Midbrain (tissue), 1 donor: Measurements from ENCODE around the gene OLR1.
"Not testable (repeated sequence)": the region's sequence is repeated elsewhere in the genome, so short reads cannot be mapped to it uniquely, and the experiment has no call there.

Source experiments
- DNase-seq: peaks from one replicate; lab custom pipeline; 2025; lab: John Stamatoyannopoulos, UW

Gene OLR1

GRCh38 chr12:10190558-10191388 is 18.8 kb upstream of the OLR1 start:
- peak; percentile 68 for DNase-seq

DNA sequence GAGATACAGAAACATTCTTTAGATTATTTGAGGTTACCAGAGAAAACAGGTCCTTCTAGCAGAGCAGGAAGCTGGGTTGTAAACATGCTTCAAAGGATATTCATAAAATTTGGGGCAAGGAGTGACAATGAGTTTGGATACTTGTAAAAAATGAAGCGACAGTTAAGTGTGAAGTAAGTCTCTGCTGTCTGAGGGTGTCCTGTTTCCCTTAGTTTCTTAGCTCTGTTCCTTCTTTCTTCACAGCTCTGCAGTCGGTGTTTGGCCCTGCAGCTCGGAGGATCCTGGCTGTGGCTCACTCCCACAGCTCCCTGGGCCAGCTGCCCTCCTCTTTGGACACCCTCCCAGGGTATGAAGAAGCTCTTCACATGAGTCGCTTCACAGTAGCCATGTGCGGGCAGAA is 17.7 kb upstream of the OLR1 start:
- DNase-seq, result no peak

GRCh38 chr12:10186958-10187357 is 15.0 kb upstream of the OLR1 start:
- not testable (repeated sequence) for DNase-seq

DNA sequence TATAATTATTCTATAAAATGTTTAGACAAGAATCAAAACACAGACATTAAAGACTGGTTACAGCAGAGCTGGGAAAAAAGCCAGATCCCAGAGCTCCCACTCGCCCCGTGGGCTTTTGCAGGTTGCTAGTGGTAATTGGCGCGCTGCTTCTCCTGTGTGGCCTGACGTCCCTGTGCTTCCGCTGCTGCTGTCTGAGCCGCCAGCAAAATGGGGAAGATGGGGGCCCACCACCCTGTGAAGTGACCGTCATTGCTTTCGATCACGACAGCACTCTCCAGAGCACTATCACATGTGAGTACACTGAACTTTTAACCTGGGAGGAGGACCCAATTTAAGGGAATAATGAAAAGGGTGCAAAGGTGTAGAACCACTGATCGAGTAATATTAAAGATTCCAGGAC is 14.4 kb upstream of the OLR1 start:
- peak; percentile 43 for DNase-seq

DNA sequence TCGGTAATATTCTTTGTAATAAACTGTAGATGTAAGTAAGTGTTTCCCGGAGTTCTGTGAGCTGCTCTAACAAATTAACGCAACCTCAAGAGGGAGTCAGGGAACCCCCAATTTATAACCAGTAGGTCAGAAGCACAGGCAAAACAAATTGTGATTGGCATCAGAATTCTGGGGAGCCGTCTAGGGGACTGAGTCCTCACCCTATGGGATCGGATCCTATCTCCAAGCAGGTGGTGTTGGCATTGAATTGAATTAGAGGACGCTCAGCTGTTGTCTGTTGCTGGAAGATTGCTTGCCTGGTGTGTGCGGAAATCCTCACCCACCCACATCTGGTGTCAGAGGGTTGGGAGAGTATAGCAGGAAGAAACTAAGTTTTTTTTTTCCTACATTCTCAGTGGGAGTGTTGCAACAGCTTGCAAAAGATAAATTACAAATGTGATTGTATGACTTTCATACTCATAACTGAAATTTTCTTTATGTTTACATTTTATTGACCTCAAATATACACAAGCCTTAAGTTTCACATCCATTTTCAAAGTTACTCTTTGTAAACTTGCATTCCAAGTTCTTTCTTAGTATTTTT is 12.4 kb upstream of the OLR1 start:
- no peak for DNase-seq

DNA sequence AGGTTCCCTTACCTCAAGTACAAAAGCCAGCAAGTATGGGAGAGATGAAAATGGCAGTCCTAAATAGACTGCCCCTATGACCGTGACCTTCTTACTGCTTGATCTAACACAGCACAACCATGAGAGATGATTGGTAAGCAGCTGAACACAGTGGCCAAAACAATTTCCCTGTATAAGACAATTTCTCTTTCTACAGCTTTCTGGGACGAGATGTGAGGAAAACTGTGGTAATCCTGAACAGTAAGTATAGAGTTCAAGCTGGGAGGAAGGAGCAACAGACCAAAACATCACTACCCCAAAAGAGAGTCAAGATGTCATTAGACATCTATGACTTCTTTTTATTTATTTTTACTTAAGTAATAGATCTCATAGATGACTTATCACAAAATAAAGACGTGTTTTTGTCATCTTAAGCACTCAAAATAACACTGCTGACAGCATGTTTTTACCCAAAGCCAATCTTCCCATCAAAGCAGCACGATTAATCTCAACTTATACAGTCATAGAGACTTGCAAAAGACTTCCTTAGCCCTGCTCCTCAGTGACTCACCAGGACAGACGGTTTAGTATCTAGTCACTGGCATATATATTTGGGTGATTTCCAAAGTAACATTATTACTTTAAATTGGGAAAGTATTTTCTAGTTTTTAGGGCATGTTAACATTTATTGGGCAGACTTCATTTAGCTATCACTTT is 10.6 kb upstream of the OLR1 start:
- DNase-seq, result no peak

DNA sequence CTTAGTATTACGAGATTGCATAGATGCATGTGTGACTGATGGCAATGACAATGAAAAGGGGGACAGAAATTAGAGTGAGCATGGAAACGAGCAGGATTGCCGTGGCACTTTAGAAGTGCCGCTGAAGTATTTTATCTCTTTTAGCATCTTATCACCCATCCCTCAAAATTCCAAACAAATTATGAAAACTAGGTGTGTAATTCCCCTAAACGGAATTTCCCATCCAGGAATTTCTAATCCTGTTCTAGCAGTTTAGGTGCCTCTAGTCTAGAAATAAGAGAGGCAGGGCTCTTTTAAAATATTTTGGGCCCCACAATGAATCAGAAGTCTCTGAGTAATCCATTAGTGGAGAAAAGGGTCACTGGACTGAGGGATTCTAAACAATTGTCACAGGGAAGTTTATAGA is 7.8 kb upstream of the OLR1 start:
- DNase-seq, result no peak

- no peak for DNase-seq
Observed at GRCh38 chr12:10178821-10179220, 6.9 kb upstream of the OLR1 start, which contains the start of gene TMEM52B. TMEM52B (plus strand) TSS chr12:10179032; CDS start chr12:10179575, 543 bp downstream.

DNA sequence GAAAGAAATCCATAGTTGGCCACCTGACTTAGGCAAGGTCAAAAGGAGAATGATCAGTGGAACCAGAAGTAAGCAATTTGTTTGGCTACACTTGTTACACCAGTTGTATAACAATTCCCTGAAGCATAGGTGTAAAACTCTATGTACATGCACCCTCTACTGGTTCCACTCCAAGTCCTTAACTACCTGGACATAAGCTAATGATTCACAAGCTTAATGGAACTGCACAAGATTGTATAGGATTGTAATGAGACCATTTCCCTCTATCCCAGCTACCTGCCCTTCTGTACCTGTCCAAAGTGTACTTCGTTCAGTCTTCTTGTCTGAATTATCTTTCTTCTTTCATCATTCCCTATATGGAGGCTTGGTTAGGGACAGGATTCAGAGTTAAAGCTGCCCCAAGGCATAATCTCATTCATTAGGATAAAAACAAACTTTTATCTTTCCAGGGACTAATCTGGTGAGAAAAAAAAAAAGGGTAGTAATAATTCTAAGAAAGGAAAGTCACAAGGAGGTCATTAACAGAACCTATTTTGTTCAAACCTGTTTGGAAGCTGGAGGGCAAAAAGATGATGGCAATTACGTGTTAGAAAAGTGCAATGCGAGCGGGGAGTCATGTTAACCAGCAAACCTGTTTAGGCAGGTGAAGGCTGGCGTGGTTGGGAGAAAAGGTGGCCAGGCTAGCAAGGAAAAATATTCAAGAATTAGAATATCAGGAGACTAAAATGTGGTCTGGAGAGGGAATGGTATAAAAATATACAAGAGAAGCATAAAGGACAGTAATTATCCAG is 4.1 kb upstream of the OLR1 start:
- DNase-seq, result no peak

DNA sequence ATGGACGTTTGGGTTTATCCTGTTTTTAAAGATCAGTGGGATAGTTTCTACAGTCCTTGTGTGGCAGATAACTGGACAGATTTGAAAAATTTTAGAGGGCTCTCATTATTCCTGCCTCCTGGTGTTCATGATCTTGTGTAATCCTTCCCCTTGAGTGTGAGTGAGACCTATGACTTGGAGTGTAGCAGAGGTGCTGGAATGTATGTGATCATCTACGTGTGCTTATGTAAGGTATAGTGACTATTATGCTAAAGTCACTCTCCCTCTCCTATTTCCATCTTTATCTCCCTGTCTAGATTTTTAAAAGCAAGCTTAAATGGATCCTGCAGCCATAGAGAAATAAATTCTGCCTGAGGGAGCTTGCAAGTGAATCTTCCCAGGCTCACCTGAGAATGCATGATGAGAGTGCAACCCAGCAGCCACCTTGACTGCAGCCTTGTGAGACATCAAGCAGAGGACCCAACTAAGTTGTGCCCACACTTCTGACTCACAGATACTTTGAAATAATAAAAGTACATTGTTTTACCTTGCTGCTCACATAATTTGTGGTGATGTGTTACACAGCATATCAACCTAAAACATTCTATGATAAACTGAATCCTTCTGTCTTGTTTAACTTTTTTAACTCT is 3.2 kb upstream of the OLR1 start:
- no peak for DNase-seq

DNA sequence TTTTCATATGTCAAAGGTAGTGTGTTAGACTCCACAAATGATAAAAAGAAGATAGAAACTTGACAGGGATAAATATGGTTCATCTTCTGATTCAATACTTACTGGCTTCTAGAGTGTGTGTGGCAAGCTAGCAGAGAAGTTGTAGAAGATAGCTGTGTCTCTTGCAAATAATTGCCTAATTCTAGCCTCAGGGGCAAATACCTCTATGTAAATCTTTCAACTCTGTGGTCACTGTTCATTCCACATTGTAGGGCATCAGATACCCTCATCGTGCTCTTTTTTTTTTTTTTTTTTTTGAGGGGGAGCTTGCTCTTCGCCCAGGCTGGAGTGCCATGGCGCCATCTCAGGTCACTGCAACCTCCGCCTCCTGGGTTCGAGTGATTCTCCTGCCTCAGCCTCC is 1.7 kb downstream of the OLR1 start:
- DNase-seq, result no peak

GRCh38 chr12:10169104-10169503 is 2.8 kb downstream of the OLR1 start:
- DNase-seq, result no peak

- peak; percentile 11 for DNase-seq
Observed at GRCh38 chr12:10167599-10167998, 4.3 kb downstream of the OLR1 start.

GRCh38 chr12:10165421-10165820 is 6.5 kb downstream of the OLR1 start:
- no peak for DNase-seq

DNA sequence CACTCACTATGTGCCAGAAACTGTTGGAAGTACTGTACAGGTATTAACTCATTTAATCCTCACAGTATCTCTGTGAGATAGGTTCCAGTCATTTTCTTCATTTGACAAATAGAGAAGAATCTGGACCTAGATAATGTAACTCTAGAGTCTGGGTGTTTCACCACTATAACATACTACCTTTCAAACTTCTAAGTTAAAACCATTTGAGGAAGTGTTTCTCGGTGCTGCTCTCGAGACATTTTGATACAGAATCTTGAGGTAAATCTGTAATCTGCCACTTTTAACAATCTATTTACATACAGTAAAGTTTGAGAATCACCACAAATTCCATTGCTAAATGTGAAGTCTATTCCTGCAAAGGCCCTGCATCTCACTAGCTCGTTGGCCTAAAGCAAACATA is 8.8 kb downstream of the OLR1 start:
- DNase-seq, result no peak

DNA sequence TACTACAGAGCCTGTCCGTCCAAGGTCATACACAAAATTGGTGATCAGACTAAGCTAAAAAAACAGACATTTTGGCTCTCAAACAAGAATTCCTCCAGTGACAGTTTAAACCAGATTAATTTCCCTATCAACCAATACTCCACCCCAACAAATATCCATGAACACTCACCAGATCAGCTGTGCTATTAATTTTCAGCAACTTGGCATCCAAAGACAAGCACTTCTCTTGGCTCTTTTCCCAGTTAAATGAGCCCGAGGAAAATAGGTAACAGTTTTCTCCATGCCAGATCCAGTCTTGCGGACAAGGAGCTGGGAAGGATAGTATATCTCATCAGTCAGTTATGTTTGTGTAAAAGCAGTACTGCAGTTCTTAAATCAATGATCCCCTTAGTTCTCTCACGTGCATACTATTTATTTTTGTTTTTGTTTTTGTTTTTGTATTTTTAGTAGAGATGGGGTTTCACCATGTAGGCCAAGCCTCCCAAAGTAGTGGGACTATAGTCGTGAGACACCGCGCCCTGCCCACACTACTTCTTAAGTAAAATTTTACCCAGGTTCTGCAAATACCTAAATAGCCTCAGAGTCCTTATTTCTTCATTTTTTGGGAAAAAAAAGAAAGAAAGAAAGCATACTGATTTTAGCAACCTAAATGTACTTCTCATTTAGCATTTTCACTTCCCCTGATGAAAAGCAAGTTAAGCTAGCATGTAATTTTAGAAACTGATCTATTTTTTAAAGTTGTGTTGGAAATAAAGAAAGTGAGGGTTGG is 11.1 kb downstream of the OLR1 start:
- no peak for DNase-seq

DNA sequence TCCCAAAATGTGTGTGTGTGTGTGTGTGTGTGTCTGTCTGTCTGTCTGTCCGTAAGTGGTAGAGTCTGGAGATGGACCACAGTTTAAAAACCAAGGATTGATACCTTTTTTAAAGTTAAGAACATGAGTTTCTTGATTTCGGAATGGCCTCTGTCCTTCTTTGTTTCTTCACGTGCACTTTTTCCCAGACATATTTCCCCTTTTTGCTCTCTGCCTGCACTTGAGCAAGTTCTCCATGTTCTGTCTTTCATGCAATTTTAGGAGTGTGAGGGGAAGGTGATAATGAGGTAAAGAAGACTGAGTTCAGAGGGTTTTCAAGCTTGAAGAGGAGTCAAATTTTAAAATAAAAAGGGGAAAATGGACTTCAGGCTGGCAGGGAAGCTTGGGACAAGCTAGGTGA is 12.7 kb downstream of the OLR1 start:
- DNase-seq, result no peak

DNA sequence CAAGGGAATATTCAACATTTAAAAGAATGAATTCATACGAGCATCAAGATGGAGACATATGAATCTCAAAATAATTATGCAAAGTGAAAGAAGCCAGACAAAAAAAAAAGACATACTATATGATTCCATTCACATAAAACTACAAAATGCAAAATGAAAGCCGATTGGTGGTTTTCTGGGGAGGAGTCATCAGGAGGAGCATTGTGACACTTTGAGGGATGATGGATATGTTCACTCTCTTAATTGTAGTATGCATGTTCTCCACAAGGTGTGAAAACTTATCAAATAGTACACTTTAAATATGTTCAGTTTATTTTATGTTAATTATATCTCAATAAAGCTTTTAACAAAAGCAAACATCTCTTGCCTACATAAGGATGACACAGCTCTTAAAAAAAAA is 13.5 kb downstream of the OLR1 start:
- DNase-seq, result no peak

GRCh38 chr12:10155966-10156365 is 16.0 kb downstream of the OLR1 start:
- DNase-seq, result no peak

DNA sequence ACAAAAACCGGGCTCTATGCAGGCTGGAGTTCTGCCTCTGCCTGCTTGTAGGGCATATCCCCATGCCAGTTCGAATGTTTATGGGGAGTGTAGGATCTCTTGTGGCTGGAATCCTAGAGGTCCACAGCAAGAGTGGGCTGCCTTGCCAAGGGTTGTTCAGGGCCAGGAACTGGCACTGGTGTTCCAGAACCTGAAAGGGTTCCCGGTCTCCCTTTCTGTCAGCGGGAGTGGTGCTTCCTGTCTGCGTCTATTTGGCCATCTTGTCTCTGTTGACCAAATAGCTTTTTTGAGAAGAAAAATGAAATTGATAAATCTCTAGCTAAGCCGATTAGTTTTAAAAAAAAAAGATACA is 17.8 kb downstream of the OLR1 start:
- DNase-seq, result no peak
